Keratinocyte (primary cell): ENCODE measurements around the gene PIGO. TPM values are rescaled to one million over a fixed set of nuclear protein-coding genes. Genes with fewer than 3 reads are reported as not detected.

Experiments
- DNase-seq: peaks from one replicate; pipeline ENCODE4 v3.0.0-alpha.2; 2011; ENCODE audit warnings: low read depth, missing footprints, low spot score
- FAIRE-seq: peaks from 2 replicates; lab custom pipeline; 2011; peaks lifted over from hg19 to GRCh38; lab: Jason Lieb, UNC
- H2AFZ ChIP-seq: 2 replicates; pipeline ENCODE4 v1.6.0; 2012; ENCODE audit warnings: low read length, control low read depth, inconsistent platforms; ENCODE audit not compliant: control insufficient read depth
- H3K27ac ChIP-seq: 2 replicates; pipeline ENCODE4 v1.5.1; 2011; ENCODE audit warnings: low read length; ENCODE audit not compliant: control insufficient read depth, insufficient read depth
- H3K27me3 ChIP-seq: 3 replicates; pipeline ENCODE4 v1.6.0; 2011; ENCODE audit warnings: low read length; ENCODE audit not compliant: control insufficient read depth, insufficient read depth; ENCODE audit errors: extremely low read depth
- H3K36me3 ChIP-seq, 2 experiments: 2 replicates in 1 of 2; 3 replicates in 1 of 2; pipeline ENCODE4 v1.5.1; 2011; ENCODE audit warnings: low read length in 2 of 2, mild to moderate bottlenecking in 1 of 2; ENCODE audit not compliant: control insufficient read depth in 2 of 2, insufficient read depth in 2 of 2; ENCODE audit errors: extremely low read depth in 1 of 2
- H3K4me1 ChIP-seq: 3 replicates; pipeline ENCODE4 v1.5.1; 2011; ENCODE audit warnings: low read length; ENCODE audit not compliant: control insufficient read depth, insufficient read depth; ENCODE audit errors: extremely low read depth
- H3K4me2 ChIP-seq: 3 replicates; pipeline ENCODE4 v1.6.0; 2011; ENCODE audit warnings: low read depth, low read length; ENCODE audit not compliant: control insufficient read depth, insufficient read depth; ENCODE audit errors: extremely low read depth
- H3K4me3 ChIP-seq, 3 experiments: fragments of 200-600 bp in 1 of 3; sonication (generic) in 1 of 3; 2 replicates in 2 of 3; 3 replicates in 1 of 3; pipeline ENCODE4 v1.5.1; 2011 to 2016; ENCODE audit warnings: low read length in 3 of 3, mild to moderate bottlenecking in 3 of 3, control low read depth in 2 of 3, inconsistent platforms in 1 of 3, low read depth in 1 of 3, mixed read lengths in 1 of 3, mixed run types in 1 of 3, moderate library complexity in 1 of 3; ENCODE audit not compliant: control insufficient read depth in 2 of 3, insufficient read depth in 2 of 3; ENCODE audit errors: extremely low read depth in 1 of 3
- H3K79me2 ChIP-seq: 2 replicates; pipeline ENCODE4 v1.6.0; 2012; ENCODE audit warnings: low read length; ENCODE audit not compliant: control insufficient read depth, insufficient read depth
- H3K9ac ChIP-seq: 3 replicates; pipeline ENCODE4 v1.6.0; 2011; ENCODE audit warnings: low read length; ENCODE audit not compliant: control insufficient read depth, insufficient read depth; ENCODE audit errors: extremely low read depth
- H3K9me1 ChIP-seq: 3 replicates; pipeline ENCODE4 v1.6.0; 2011; ENCODE audit warnings: low read length; ENCODE audit not compliant: control insufficient read depth, insufficient read depth; ENCODE audit errors: extremely low read depth
- H3K9me3 ChIP-seq: 2 replicates; pipeline ENCODE4 v1.5.1; 2012; ENCODE audit warnings: low read depth, low read length; ENCODE audit not compliant: control insufficient read depth
- H4K20me1 ChIP-seq: 3 replicates; pipeline ENCODE4 v1.6.0; 2011; ENCODE audit warnings: low read length; ENCODE audit not compliant: control insufficient read depth, insufficient read depth; ENCODE audit errors: extremely low read depth
- EZH2 ChIP-seq: IDR thresholded peaks from one replicate; pipeline ENCODE4 v1.6.1; 2012; ENCODE audit warnings: inconsistent platforms, mild to moderate bottlenecking, low read length, moderate library complexity
- dilution Hi-C: fragments of 300-500 bp; cut with MboI; formaldehyde crosslinking; loops from one replicate; pipeline ENCODE4 v1.7.0; 2020; ENCODE audit warnings: low sequenced_read_pairs; ENCODE audit not compliant: extremely low pct_ligation_motif_present
- polyA plus RNA-seq, 5 experiments: library from polyadenylated mRNA; depleted of rRNA in 3 of 5; stranded (reverse) in 3 of 5; stranded (forward) in 1 of 5; unstranded in 1 of 5; fragments of >200 nt; gene quantifications; 1 replicate in 1 of 5; 2 replicates in 3 of 5; 3 replicates in 1 of 5; pipeline versions ENCODE4 v1.2.1 to v1.2.3, GENCODE V29; 2011 to 2012; ENCODE audit warnings: missing spikeins in 2 of 5, low read depth in 1 of 5, low replicate concordance in 1 of 5
- TF ChIP-seq, protein P1 (sequence below), 3 experiments: IDR thresholded peaks in 1 of 3; conservative IDR thresholded peaks in 1 of 3; optimal IDR thresholded peaks in 1 of 3; 2 replicates in 2 of 3; 3 replicates in 1 of 3; pipeline versions ENCODE3 to v1.5.1; 2011; ENCODE audit warnings: low read length in 3 of 3, mild to moderate bottlenecking in 3 of 3, moderate library complexity in 2 of 3, control low read depth in 1 of 3, inconsistent platforms in 1 of 3; ENCODE audit not compliant: insufficient read depth in 2 of 3; ENCODE audit errors: extremely low read depth in 1 of 3

Gene PIGO
- polyA plus RNA-seq, 1 donor (not counting 4 experiments of a cell fraction or from before 2014, with no cell fraction given), result 18.6 TPM

DNA sequence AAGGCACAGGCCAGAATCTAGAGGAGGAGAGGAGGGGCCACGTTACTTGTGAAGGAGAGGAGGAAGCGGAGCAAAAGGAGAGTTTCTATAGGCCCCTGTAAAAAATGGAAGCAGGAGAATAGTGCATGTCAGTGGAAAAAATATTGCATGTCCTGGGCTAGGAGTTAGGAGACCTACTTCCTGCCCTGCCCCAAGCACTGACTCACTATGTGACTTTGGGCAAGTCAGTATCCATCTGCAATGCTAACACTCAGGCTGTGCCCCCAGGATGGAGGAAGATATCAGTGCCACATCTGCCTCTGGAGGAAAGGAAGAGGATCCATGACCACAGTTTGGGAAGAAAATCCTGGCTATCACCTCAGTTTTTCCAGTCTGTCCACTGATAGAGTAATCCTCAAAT, 7.0 kb downstream of the PIGO start:
- FAIRE-seq (no peak), DNase-seq (no peak)
- no peak overlapping the region for H2AFZ ChIP-seq
- no peaks in the 10 kb centered on the region for H3K9me3 ChIP-seq
- peaks cover 33 to 45% of the 10 kb centered on the region in 2 experiments for H3K36me3 ChIP-seq
- H3K9me1 ChIP-seq, result peaks cover 2% of the 10 kb centered on the region
- no peak overlapping the region for H3K27ac ChIP-seq
- no peaks in the 10 kb centered on the region for H4K20me1 ChIP-seq
- TF ChIP-seq, protein P1, sequence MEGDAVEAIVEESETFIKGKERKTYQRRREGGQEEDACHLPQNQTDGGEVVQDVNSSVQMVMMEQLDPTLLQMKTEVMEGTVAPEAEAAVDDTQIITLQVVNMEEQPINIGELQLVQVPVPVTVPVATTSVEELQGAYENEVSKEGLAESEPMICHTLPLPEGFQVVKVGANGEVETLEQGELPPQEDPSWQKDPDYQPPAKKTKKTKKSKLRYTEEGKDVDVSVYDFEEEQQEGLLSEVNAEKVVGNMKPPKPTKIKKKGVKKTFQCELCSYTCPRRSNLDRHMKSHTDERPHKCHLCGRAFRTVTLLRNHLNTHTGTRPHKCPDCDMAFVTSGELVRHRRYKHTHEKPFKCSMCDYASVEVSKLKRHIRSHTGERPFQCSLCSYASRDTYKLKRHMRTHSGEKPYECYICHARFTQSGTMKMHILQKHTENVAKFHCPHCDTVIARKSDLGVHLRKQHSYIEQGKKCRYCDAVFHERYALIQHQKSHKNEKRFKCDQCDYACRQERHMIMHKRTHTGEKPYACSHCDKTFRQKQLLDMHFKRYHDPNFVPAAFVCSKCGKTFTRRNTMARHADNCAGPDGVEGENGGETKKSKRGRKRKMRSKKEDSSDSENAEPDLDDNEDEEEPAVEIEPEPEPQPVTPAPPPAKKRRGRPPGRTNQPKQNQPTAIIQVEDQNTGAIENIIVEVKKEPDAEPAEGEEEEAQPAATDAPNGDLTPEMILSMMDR (optimal IDR thresholded peaks at IDR 0.05 in 1 of 3, IDR thresholded peaks at IDR 0.05 in 1 of 3, conservative IDR thresholded peaks at IDR 0.05 in 1 of 3; ENCODE audit: extremely low read depth in 1 of 3, insufficient read depth in 2 of 3, low read length in 3 of 3), result no peak
- TF ChIP-seq EZH2, result no peak
- H3K4me2 ChIP-seq, result no peak overlapping the region
- no peak overlapping the region for H3K4me3 ChIP-seq
- dilution Hi-C loops, result no loop called here
- H3K79me2 ChIP-seq, result no peaks in the 10 kb centered on the region
- H3K4me1 ChIP-seq, result no peaks in the 10 kb centered on the region
- no peaks in the 10 kb centered on the region for H3K27me3 ChIP-seq
- no peak overlapping the region for H3K9ac ChIP-seq

DNA sequence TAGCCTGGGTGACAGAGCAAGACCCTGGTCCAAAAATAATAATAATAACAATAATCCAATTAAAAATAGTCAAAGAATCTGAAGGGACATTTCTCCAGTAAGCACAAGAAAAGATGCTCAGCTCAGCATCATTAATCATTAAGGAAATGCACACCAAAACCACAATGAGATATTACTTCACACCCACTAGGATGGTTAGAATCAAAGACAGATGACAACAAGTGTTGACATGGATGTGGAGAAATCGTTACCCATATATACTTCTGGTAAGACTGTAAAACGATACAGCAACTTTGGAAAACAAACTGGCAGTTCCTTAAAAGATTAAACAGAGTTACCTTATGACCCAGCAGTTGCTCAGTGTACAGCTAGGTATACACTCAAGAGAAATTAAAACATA, 11.3 kb downstream of the PIGO start:
- Histone ChIP-seq H3K9ac (no peak overlapping the region), H3K79me2 (no peaks in the 10 kb centered on the region), H3K9me3 (no peaks in the 10 kb centered on the region), H3K9me1 (no peaks in the 10 kb centered on the region), H2AFZ (no peak overlapping the region), H4K20me1 (no peaks in the 10 kb centered on the region), H3K4me3 (no peak overlapping the region), H3K4me1 (no peaks in the 10 kb centered on the region), H3K36me3 (peaks cover 12 to 14% of the 10 kb centered on the region in 2 experiments), H3K27ac (no peak overlapping the region), H3K27me3 (no peaks in the 10 kb centered on the region), H3K4me2 (no peak overlapping the region)
- FAIRE-seq (no peak), DNase-seq (no peak)
- dilution Hi-C loops, result no loop called here
- TF ChIP-seq EZH2, result no peak
- TF ChIP-seq, protein P1 (optimal IDR thresholded peaks at IDR 0.05 in 1 of 3, IDR thresholded peaks at IDR 0.05 in 1 of 3, conservative IDR thresholded peaks at IDR 0.05 in 1 of 3; ENCODE audit: extremely low read depth in 1 of 3, insufficient read depth in 2 of 3, low read length in 3 of 3), result no peak
